GM19023 (cell line): Measurements from ENCODE around the gene ASTN2.

Experiments
- ATAC-seq: cut with Tn5 transposase; IDR thresholded peaks from one replicate; pipeline ENCODE4 v1.9.1; 2021; ENCODE audit warnings: mild to moderate bottlenecking, moderate library complexity; ENCODE audit not compliant: unreplicated experiment

ASTN2 gene

GRCh38 chr9:116411506-116411905, 1003.4 kb downstream of the ASTN2 start:
- ATAC-seq, result no peak

GRCh38 chr9:116409638-116410037, 1005.2 kb downstream of the ASTN2 start:
- no peak for ATAC-seq

GRCh38 chr9:116409129-116409528, 1005.7 kb downstream of the ASTN2 start:
- no peak for ATAC-seq

GRCh38 chr9:116406469-116406868, 1008.4 kb downstream of the ASTN2 start:
- ATAC-seq, result no peak

GRCh38 chr9:116405321-116405720, 1009.5 kb downstream of the ASTN2 start:
- ATAC-seq, result no peak

- no peak for ATAC-seq
These were observed 1010.6 kb downstream of the ASTN2 start for GRCh38 chr9:116404228-116404627.

- ATAC-seq, result no peak
These were observed 1011.7 kb downstream of the ASTN2 start for GRCh38 chr9:116403171-116403570.

- no peak for ATAC-seq
These were observed 1019.2 kb downstream of the ASTN2 start for GRCh38 chr9:116395699-116396037.

GRCh38 chr9:116394894-116395698, 1019.8 kb downstream of the ASTN2 start:
- ATAC-seq, result no peak

GRCh38 chr9:116394070-116394469, 1020.8 kb downstream of the ASTN2 start:
- ATAC-seq, result no peak

- ATAC-seq, result no peak
These were observed 1021.7 kb downstream of the ASTN2 start for GRCh38 chr9:116393198-116393597.

GRCh38 chr9:116391306-116391900, 1023.5 kb downstream of the ASTN2 start:
- ATAC-seq, result no peak

- peak; percentile 78 for ATAC-seq
These were observed 1024.3 kb downstream of the ASTN2 start for GRCh38 chr9:116390303-116391228.

GRCh38 chr9:116389541-116390302, 1025.1 kb downstream of the ASTN2 start:
- ATAC-seq, result no peak

GRCh38 chr9:116387934-116388698, 1026.7 kb downstream of the ASTN2 start:
- ATAC-seq, result peak; percentile 37

- no peak for ATAC-seq
These were observed 1030.9 kb downstream of the ASTN2 start for GRCh38 chr9:116383936-116384335.

- ATAC-seq, result no peak
These were observed 1031.7 kb downstream of the ASTN2 start for GRCh38 chr9:116383133-116383532.

GRCh38 chr9:116382053-116382452, 1032.8 kb downstream of the ASTN2 start:
- no peak for ATAC-seq

- ATAC-seq, result no peak
These were observed 1033.5 kb downstream of the ASTN2 start for GRCh38 chr9:116381350-116381749.

- no peak for ATAC-seq
These were observed 1034.3 kb downstream of the ASTN2 start for GRCh38 chr9:116380496-116380995.
